ENCODE data around the gene OCLN. TPM values are rescaled to one million over a fixed set of nuclear protein-coding genes. Genes with fewer than 3 reads are reported as not detected.

OCLN gene
- total RNA-seq, 2 experiments from 2014 or later = 0.57 to 2.1 TPM

DNA sequence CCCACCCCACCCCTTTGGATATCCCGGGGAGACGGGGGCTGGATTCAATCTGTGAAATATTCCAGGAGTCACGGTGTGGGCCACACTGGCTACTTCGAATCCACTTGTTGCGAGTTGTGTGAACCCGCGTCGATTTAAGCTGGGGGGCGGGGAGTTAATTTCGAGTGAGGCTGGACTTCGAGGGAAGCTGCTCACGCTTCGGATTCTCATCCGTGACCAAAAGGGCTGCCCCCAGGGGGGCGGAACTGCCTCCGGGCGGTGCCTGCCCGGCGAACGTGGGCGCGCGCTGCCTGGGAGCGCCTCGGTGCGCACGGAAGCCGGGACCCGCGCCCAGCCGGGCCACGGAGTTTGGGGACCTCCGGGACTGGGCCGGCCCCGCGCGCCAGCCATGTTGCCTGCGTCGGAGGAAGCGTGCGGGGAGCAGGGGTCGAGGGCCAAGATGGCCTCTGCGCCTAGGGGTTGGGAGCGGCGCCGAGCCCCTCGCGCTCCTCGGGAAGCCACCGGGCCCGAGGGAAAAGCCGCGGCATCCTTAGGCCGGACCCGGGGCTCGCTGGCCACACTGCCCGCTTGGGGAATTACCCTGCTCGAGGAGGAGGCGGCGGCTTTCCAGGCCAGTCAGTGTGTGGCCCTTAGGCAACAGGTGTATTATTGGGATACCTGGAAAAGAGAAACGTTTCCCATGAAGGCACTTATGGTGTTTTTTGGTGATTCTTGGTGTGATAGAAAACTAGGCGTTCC, 975 bp downstream of the OCLN start:
- ATAC-seq (peak; percentile 33), DNase-seq (peak; percentile 31)
- ChIA-PET POLR2A (no interaction called here), CTCF (interaction anchor here (0.7 kb wide), 1 partner anchor 78 kb away, joined by 3 read pairs; the partner anchor contains the start of gene MARVELD2)
- Mint-ChIP-seq H3K9me3 (ENCODE audit: low read depth) (no peaks in the 10 kb centered on the region), H3K4me1 (peaks cover 6% of the 10 kb centered on the region), H3K27ac (no peak overlapping the region), H3K36me3 (ENCODE audit: low read depth) (no peaks in the 10 kb centered on the region), H3K27me3 (peaks cover 49% of the 10 kb centered on the region), H3K4me3 (peak overlapping the region; percentile 62)
- intact Hi-C loops (cut with DNase I, micrococcal nuclease) = no loop called here

DNA sequence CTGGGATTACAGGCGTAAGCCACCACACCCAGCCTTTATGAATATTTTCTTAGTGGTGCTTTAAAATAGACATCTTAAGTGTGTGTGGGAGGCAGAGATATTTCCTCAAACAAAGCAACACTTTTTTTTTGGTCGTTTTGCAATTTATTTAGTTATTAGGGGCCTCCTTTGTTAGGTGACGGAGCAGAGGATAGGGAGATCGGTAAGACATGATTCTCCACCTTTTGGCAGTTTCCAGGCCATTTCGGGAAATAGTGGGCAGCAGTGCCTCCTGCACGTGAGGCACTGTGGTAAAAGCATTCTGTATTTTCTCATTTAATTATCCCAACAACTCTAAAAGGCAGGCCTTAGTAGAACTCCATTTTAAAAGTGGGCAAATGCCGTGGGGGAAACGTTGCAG, 1.9 kb downstream of the OCLN start:
- DNase-seq = no peak
- no peaks in the 10 kb centered on the region for H3K9me3 Mint-ChIP-seq (ENCODE audit: low read depth)
- ChIA-PET POLR2A (no interaction called here), CTCF (no interaction called here)
- H3K27ac Mint-ChIP-seq = no peak overlapping the region
- ATAC-seq = no peak
- H3K27me3 Mint-ChIP-seq = peaks cover 49% of the 10 kb centered on the region
- H3K4me3 Mint-ChIP-seq = no peak overlapping the region
- intact Hi-C loops (cut with DNase I, micrococcal nuclease) = no loop called here
- H3K4me1 Mint-ChIP-seq = peaks cover 6% of the 10 kb centered on the region
- no peaks in the 10 kb centered on the region for H3K36me3 Mint-ChIP-seq (ENCODE audit: low read depth)

DNA sequence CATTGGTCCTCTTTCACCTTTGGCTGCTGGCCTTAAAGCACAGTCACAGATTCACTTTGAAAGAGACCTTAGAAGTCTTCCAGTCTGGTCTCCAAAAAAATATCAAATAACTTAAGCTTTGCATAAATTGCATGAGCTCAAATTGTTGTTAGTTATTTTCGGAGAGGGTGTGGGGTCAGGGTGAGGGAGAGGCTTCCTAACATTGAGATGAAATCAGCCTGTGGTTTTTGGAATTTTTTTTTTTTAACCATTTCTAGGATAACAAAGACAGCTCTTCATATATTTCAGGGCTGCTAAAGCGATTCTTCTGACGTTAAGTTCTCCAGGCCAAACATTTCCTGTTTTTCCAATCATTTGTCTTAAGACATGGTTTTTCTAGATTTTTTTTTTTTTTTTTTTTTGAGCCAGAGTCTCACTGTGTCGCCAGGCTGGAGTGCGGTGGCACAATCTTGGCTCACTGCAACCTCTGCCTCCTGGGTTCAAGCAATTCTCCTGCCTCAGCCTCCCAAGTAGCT, 4.5 kb downstream of the OCLN start:
- Mint-ChIP-seq H3K4me3 (no peak overlapping the region), H3K27ac (no peak overlapping the region), H3K4me1 (peaks cover 6% of the 10 kb centered on the region), H3K27me3 (peaks cover 38% of the 10 kb centered on the region), H3K9me3 (ENCODE audit: low read depth) (no peaks in the 10 kb centered on the region), H3K36me3 (ENCODE audit: low read depth) (no peaks in the 10 kb centered on the region)
- POLR2A ChIA-PET = no interaction called here
- ATAC-seq (no peak), DNase-seq (no peak)
- CTCF ChIA-PET = interaction anchor here (0.7 kb wide), 1 partner anchor 9 kb away, joined by 4 read pairs; no protein-coding TSS in a partner anchor
- intact Hi-C loops (cut with DNase I, micrococcal nuclease) = no loop called here

DNA sequence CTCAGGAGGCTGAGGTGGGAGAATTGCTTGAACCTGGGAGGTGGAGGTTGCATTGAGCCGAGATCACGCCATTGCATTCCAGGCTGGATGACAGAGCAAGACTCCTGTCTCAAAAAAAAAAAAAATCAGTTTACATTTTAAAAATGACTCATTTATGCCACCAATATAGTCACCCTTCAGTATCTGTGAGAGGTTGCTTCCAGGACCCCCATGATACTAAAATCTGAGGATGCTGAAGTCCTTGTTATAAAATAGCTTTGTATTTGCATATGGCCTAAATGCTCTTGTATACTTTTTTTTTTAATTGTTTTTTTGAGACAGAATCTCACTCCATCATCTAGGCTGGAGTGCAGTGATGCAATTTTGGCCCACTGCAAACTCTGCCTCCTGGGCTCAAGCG, 5.8 kb downstream of the OCLN start:
- H3K27me3 Mint-ChIP-seq = peaks cover 29% of the 10 kb centered on the region

DNA sequence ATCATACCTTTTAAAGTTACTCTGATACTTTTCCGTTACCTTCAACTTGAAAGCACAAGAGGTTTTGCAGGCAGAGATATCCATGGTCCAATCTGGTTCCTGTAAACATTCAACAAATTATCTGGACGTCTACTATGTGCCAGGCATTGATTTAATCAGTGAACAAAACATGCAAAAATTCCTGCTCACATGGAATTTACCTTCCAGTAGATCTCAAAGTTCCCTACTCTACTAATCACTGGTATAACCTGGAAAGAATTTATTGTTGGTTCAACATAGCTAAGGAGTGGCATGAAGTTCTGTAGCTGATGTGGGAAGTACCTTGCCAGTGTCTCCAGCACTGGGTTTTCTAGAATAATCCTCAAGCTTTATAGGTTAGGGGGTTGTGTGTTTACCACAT, 9.8 kb downstream of the OCLN start:
- ATAC-seq (no peak), DNase-seq (no peak)
- no peak overlapping the region for H3K4me3 Mint-ChIP-seq
- no peak overlapping the region for H3K27ac Mint-ChIP-seq
- intact Hi-C loops (cut with DNase I, micrococcal nuclease) = loop anchor here in 1 of 2 experiments (2.0 kb wide), 1 partner anchor 20 kb away; no protein-coding TSS in a partner anchor
- H3K36me3 Mint-ChIP-seq (ENCODE audit: low read depth) = no peaks in the 10 kb centered on the region
- CTCF ChIA-PET = interaction anchor here (0.6 kb wide), 1 partner anchor 15 kb away, joined by 3 read pairs; no protein-coding TSS in a partner anchor
- peaks cover 5% of the 10 kb centered on the region for H3K27me3 Mint-ChIP-seq
- no peaks in the 10 kb centered on the region for H3K9me3 Mint-ChIP-seq (ENCODE audit: low read depth)
- POLR2A ChIA-PET = no interaction called here
- H3K4me1 Mint-ChIP-seq = no peaks in the 10 kb centered on the region

More for the DNA sequence above, 5.8 kb downstream of the OCLN start:
- no peak for ATAC-seq
- H3K36me3 Mint-ChIP-seq (ENCODE audit: low read depth) = no peaks in the 10 kb centered on the region
- intact Hi-C loops (cut with DNase I, micrococcal nuclease) = no loop called here
- no peak overlapping the region for H3K27ac Mint-ChIP-seq
- no peak for DNase-seq
- CTCF ChIA-PET = no interaction called here
- no peak overlapping the region for H3K4me3 Mint-ChIP-seq
- no peaks in the 10 kb centered on the region for H3K4me1 Mint-ChIP-seq
- H3K9me3 Mint-ChIP-seq (ENCODE audit: low read depth) = no peaks in the 10 kb centered on the region
- POLR2A ChIA-PET = no interaction called here

DNA sequence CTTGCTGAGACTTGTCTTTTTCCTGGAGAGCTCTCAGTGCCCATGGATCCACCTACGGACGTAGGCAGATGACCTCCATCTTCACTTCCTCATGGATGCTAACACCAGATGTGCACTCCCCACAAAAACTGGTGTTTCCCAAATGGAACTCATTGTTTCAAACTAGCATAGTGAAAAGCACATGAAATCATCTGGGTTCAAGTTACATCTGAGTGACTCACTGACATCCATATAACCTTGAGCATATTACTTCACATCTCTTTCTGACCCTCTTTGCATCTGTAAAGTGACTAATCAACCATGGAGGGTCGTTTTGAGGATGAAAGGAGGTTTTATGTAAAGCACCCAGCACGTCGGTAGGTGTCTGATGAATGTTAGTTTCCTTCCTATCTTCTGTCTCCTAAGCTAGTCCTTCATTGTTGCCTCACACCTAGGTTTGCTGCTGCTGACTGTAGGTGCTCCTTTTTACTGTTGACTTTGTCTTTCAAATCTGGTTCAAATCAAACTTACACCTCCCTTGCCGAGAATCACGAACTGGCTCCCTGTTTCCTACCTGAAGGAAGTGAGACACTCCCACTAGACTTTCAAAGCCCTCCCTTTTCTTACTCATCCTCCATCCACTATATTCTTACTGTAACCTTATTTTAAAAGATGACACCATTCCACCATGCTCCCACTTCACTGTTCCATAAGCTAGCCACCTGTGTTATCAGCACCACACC, 10.3 kb downstream of the OCLN start:
- DNase-seq (no peak), ATAC-seq (no peak)
- POLR2A ChIA-PET = no interaction called here
- H3K9me3 Mint-ChIP-seq (ENCODE audit: low read depth) = no peaks in the 10 kb centered on the region
- CTCF ChIA-PET = interaction anchor here (0.6 kb wide), 1 partner anchor 14 kb away, joined by 3 read pairs; no protein-coding TSS in a partner anchor
- intact Hi-C loops (cut with DNase I, micrococcal nuclease) = loop anchor here in 1 of 2 experiments (2.0 kb wide), 1 partner anchor 20 kb away; no protein-coding TSS in a partner anchor
- H3K4me3 Mint-ChIP-seq = no peak overlapping the region
- peaks cover 5% of the 10 kb centered on the region for H3K27me3 Mint-ChIP-seq
- H3K36me3 Mint-ChIP-seq (ENCODE audit: low read depth) = no peaks in the 10 kb centered on the region
- H3K27ac Mint-ChIP-seq = no peak overlapping the region
- no peaks in the 10 kb centered on the region for H3K4me1 Mint-ChIP-seq

DNA sequence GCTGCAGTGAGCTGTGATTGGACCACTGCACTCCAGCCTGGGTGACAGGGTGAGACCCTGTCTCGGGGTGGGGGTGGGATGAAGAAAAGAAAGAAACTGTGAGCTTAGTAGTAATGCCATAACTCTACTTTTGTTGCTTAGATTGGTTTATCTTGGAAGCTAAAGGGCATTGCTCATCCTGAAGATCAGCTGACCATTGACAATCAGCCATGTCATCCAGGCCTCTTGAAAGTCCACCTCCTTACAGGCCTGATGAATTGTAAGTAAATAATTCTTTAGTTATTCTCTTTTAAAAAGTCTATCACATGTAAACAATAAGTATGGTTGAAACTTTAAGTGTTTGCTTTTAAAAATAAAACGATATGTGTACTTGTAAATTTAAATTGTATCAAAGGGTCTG, 11.4 kb downstream of the OCLN start:
- no peak for ATAC-seq
- no peak for DNase-seq
- CTCF ChIA-PET = no interaction called here
- no peaks in the 10 kb centered on the region for H3K4me1 Mint-ChIP-seq
- H3K4me3 Mint-ChIP-seq = no peak overlapping the region
- H3K27me3 Mint-ChIP-seq = peaks cover 5% of the 10 kb centered on the region
- POLR2A ChIA-PET = no interaction called here
- no peak overlapping the region for H3K27ac Mint-ChIP-seq
- H3K9me3 Mint-ChIP-seq (ENCODE audit: low read depth) = no peaks in the 10 kb centered on the region
- no peaks in the 10 kb centered on the region for H3K36me3 Mint-ChIP-seq (ENCODE audit: low read depth)
- intact Hi-C loops (cut with DNase I, micrococcal nuclease) = no loop called here

DNA sequence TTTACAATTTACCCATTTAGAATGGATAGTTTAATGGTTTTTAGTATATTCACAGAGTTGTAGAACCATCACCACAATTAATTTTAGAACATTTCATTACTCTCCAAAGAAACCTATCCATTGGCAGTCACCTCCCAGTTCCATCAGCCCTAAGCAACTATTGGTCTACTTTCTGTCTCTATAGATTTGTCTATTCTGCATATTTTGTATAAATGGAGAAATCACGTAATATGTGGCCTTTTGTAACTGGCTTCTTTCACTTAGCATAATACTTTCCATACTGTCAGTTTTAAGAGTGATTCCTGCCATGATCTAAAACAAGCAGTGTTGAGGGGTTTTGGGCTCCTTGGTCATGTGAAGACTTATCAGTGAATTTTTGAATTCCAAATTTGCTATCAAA, 12.7 kb downstream of the OCLN start:
- CTCF ChIA-PET = interaction anchor here (0.8 kb wide), 1 partner anchor 462 kb away, joined by 4 read pairs; no protein-coding TSS in a partner anchor
- POLR2A ChIA-PET = interaction anchor here (0.6 kb wide), 1 partner anchor 1058 kb away, joined by 3 read pairs; no protein-coding TSS in a partner anchor
- no peak for ATAC-seq

DNA sequence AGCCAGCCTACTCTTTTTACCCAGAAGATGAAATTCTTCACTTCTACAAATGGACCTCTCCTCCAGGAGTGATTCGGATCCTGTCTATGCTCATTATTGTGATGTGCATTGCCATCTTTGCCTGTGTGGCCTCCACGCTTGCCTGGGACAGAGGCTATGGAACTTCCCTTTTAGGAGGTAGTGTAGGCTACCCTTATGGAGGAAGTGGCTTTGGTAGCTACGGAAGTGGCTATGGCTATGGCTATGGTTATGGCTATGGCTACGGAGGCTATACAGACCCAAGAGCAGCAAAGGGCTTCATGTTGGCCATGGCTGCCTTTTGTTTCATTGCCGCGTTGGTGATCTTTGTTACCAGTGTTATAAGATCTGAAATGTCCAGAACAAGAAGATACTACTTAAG, 16.6 kb downstream of the OCLN start:
- POLR2A ChIA-PET = no interaction called here
- ATAC-seq = no peak
- intact Hi-C loops (cut with DNase I, micrococcal nuclease) = no loop called here

More for the DNA sequence above, 12.7 kb downstream of the OCLN start:
- no peak for DNase-seq
- H3K9me3 Mint-ChIP-seq (ENCODE audit: low read depth) = no peaks in the 10 kb centered on the region
- intact Hi-C loops (cut with DNase I, micrococcal nuclease) = no loop called here
- H3K27me3 Mint-ChIP-seq = peaks cover 4% of the 10 kb centered on the region
- no peak overlapping the region for H3K4me3 Mint-ChIP-seq
- no peak overlapping the region for H3K27ac Mint-ChIP-seq
- no peaks in the 10 kb centered on the region for H3K36me3 Mint-ChIP-seq (ENCODE audit: low read depth)
- no peaks in the 10 kb centered on the region for H3K4me1 Mint-ChIP-seq

DNA sequence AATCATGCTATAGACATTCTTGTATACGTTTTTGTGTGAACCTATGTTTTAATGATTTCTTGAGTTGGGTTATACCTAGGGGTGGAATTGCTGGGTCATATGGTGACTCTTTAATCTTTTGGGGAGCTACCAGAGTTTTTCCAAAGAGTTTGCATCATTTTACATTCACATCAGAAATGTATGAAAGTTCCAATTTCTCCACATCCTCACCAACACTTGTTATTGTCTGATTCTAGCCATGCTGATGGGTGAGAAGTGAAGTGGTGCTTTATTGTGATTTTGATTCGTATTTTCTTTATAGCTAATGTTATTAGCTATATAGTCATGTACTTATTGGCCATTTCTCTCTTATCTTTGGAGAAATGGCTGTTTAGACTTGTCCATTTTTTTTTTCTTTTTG, 18.1 kb downstream of the OCLN start:
- ATAC-seq (no peak), DNase-seq (no peak)
- ChIA-PET CTCF (no interaction called here), POLR2A (no interaction called here)
- Mint-ChIP-seq H3K4me3 (no peak overlapping the region), H3K27ac (no peak overlapping the region), H3K9me3 (ENCODE audit: low read depth) (no peaks in the 10 kb centered on the region), H3K36me3 (ENCODE audit: low read depth) (no peaks in the 10 kb centered on the region), H3K4me1 (no peaks in the 10 kb centered on the region), H3K27me3 (no peaks in the 10 kb centered on the region)
- intact Hi-C loops (cut with DNase I, micrococcal nuclease) = no loop called here

More for the DNA sequence above, 16.6 kb downstream of the OCLN start:
- no peaks in the 10 kb centered on the region for H3K36me3 Mint-ChIP-seq (ENCODE audit: low read depth)
- DNase-seq = no peak
- H3K9me3 Mint-ChIP-seq (ENCODE audit: low read depth) = no peaks in the 10 kb centered on the region
- H3K27me3 Mint-ChIP-seq = no peaks in the 10 kb centered on the region
- H3K4me1 Mint-ChIP-seq = no peaks in the 10 kb centered on the region
- no peak overlapping the region for H3K27ac Mint-ChIP-seq
- CTCF ChIA-PET = no interaction called here
- H3K4me3 Mint-ChIP-seq = no peak overlapping the region

DNA sequence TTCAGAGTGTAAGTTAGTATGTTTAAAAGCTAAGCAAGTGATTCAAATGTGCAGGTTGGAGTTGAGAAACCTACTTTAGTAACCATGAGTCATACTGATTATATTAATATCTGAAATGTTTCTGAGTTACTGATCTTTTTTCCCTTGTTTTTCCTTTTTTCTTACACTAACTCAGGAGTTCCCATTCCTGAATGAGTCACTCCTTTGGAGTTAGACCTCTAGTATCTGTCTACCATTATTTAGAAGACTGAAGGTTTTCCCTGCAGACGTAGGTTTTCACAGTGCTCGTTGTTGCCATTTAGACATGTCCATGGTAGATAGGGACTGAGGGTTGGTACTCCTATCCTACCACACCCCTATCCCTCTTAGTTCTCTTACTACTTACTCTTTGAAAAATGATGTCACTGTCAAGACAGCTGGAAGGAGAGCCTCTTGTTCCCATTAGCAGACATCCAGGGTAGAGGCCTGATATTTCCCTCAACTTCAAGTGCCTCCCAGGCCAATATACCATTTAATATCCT, 20.2 kb downstream of the OCLN start:
- intact Hi-C loops (cut with DNase I, micrococcal nuclease) = no loop called here
- Mint-ChIP-seq H3K4me3 (no peak overlapping the region), H3K27ac (no peak overlapping the region), H3K9me3 (ENCODE audit: low read depth) (no peaks in the 10 kb centered on the region), H3K4me1 (no peaks in the 10 kb centered on the region), H3K27me3 (no peaks in the 10 kb centered on the region), H3K36me3 (ENCODE audit: low read depth) (no peaks in the 10 kb centered on the region)
- POLR2A ChIA-PET = no interaction called here
- DNase-seq (no peak), ATAC-seq (no peak)
- CTCF ChIA-PET = no interaction called here
